HEK293T (cell line): Measurements from ENCODE around the gene TTC7B.

Experiments
- CTCF ChIA-PET: fragments of 350-600 bp; formaldehyde crosslinking; extraction: SDS; loops from one replicate; lab custom pipeline; 2021; ENCODE audit warnings: antibody characterized with exemption, inconsistent platforms; lab: Yijun Ruan, JAX
- POLR2A ChIA-PET: fragments of 350-600 bp; formaldehyde crosslinking; extraction: SDS; loops from one replicate; lab custom pipeline; 2020; ENCODE audit warnings: antibody characterized with exemption, inconsistent platforms; lab: Yijun Ruan, JAX
- DNase-seq: peaks from one replicate; pipeline ENCODE4 v3.0.0; 2012; ENCODE audit warnings: mixed read lengths; ENCODE audit errors: extremely low spot score
- ARNT ChIP-seq: fragments of 450-650 bp; IDR thresholded peaks from 2 replicates; pipeline ENCODE4 v1.6.1; 2017; ENCODE audit warnings: mild to moderate bottlenecking
- BHLHE40 ChIP-seq: fragments of 450-650 bp; IDR thresholded peaks from 2 replicates; pipeline ENCODE4 v1.6.1; 2016; ENCODE audit warnings: mild to moderate bottlenecking, moderate library complexity, borderline replicate concordance
- CTBP1 ChIP-seq: fragments of 450-650 bp; IDR thresholded peaks from 2 replicates; pipeline ENCODE4 v1.6.1; 2016; ENCODE audit warnings: borderline replicate concordance
- ELF4 ChIP-seq: fragments of 450-650 bp; IDR thresholded peaks from 2 replicates; pipeline ENCODE4 v1.6.1; 2017; ENCODE audit warnings: antibody characterized with exemption
- FOXA1 ChIP-seq: fragments of 450-650 bp; IDR thresholded peaks from 2 replicates; pipeline ENCODE4 v1.6.1; 2016; ENCODE audit warnings: mild to moderate bottlenecking
- FOXK2 ChIP-seq: fragments of 450-650 bp; IDR thresholded peaks from 2 replicates; pipeline ENCODE4 v1.6.1; 2016; ENCODE audit warnings: mild to moderate bottlenecking
- FOXM1 ChIP-seq: fragments of 450-650 bp; IDR thresholded peaks from 2 replicates; pipeline ENCODE4 v1.6.1; 2017; ENCODE audit warnings: mild to moderate bottlenecking, borderline replicate concordance
- HDGF ChIP-seq: fragments of 450-650 bp; IDR thresholded peaks from 2 replicates; pipeline ENCODE4 v1.6.1; 2017; ENCODE audit warnings: antibody characterized with exemption, borderline replicate concordance
- L3MBTL2 ChIP-seq: fragments of 450-650 bp; conservative IDR thresholded peaks from 2 replicates; pipeline ENCODE4 v1.6.1; 2016; ENCODE audit warnings: mild to moderate bottlenecking
- LEF1 ChIP-seq: fragments of 450-650 bp; IDR thresholded peaks from 2 replicates; pipeline ENCODE4 v1.6.1; 2017; ENCODE audit warnings: mild to moderate bottlenecking, borderline replicate concordance
- NFRKB ChIP-seq: fragments of 450-650 bp; IDR thresholded peaks from 2 replicates; pipeline ENCODE4 v1.6.1; 2016; ENCODE audit warnings: mild to moderate bottlenecking, moderate library complexity
- SP1 ChIP-seq: fragments of 450-650 bp; IDR thresholded peaks from 2 replicates; pipeline ENCODE4 v1.6.1; 2017
- SUZ12 ChIP-seq: fragments of 450-650 bp; IDR thresholded peaks from 2 replicates; pipeline ENCODE4 v1.6.1; 2016; ENCODE audit warnings: mild to moderate bottlenecking
- TARDBP ChIP-seq: fragments of 450-650 bp; IDR thresholded peaks from 2 replicates; pipeline ENCODE4 v1.6.1; 2016
- ZNF384 ChIP-seq: fragments of 450-650 bp; IDR thresholded peaks from 2 replicates; pipeline ENCODE4 v1.6.1; 2016
- TF ChIP-seq, protein P1 (sequence below): fragments of 450-650 bp; IDR thresholded peaks from 2 replicates; pipeline ENCODE4 v1.6.1; 2016

TTC7B gene

DNA sequence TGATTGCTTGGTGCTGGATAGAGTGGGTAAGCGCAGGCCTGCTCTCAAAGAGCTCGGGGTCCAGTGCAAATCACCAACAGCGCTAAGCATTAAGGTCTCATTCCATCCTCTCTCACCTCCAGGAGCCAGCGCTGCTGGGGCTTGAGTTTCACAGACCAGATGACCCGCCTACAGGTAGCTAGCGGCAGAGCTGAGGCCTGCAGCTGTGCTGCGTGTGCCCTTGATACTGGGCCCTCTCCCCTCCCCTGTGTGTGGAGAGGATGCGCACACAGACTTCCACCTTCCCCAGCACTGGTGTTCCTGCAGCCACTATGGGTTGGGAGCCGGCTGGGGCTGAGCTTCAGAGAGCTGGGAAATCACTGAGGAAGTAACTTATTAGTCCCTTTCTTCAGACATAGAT is 269.5 kb downstream of the TTC7B start:
- no peak for TF ChIP-seq FOXK2
- TF ChIP-seq NFRKB, result no peak
- no peak for TF ChIP-seq FOXA1
- TF ChIP-seq TARDBP, result no peak
- no peak for TF ChIP-seq L3MBTL2
- no peak for TF ChIP-seq SP1
- no peak for TF ChIP-seq SUZ12
- TF ChIP-seq HDGF, result no peak
- TF ChIP-seq ARNT, result no peak
- no peak for TF ChIP-seq ZNF384
- no peak for TF ChIP-seq ELF4
- no peak for TF ChIP-seq BHLHE40
- no peak for TF ChIP-seq FOXM1
- TF ChIP-seq CTBP1, result no peak
- TF ChIP-seq, protein P1, sequence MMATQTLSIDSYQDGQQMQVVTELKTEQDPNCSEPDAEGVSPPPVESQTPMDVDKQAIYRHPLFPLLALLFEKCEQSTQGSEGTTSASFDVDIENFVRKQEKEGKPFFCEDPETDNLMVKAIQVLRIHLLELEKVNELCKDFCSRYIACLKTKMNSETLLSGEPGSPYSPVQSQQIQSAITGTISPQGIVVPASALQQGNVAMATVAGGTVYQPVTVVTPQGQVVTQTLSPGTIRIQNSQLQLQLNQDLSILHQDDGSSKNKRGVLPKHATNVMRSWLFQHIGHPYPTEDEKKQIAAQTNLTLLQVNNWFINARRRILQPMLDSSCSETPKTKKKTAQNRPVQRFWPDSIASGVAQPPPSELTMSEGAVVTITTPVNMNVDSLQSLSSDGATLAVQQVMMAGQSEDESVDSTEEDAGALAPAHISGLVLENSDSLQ, result no peak
- no peak for TF ChIP-seq LEF1
- ChIA-PET CTCF (no interaction called here), POLR2A (no interaction called here)
- no peak for DNase-seq

DNA sequence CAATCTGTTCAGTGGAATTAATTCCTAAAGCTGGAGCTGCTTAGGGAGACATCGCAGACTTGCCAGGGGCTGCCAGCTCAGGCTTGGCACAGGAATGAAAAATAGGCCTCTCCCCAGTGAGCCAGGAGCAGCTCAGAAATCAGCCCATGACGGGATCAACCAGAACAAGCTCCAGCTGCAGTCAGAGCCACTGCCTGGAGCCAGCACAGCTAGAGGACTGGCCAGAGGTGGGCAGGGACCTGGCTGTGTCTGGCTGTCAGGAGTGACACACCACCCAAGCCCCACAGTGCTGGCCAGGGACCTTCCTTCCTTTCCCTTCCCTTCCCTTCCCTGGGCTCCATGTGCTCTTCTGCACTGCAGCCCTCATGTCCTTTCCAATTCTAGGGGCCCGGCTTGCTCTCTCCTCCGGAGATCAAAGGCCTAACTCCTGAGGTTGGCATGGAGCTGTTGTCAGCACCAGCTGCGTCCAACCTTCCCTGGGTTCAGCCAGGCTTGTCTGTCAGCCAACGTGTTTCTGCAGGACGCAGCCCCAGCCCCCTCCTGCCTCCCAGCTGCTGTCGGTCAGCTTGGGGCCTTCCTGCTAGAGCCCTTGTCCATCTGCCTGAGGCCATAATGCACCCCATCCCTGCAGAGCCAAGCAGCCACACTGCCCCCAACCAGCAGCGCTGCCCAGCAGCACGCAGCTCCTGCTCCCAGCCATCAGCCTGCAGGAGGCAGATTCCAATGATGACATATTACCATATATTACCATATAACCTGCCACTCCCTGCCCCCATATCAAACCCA is 270.1 kb downstream of the TTC7B start:
- no peak for DNase-seq
- POLR2A ChIA-PET, result interaction anchor here (1.0 kb wide), 1 partner anchor 10 kb away, joined by 4 read pairs; no protein-coding TSS in a partner anchor
- TF ChIP-seq LEF1, result no peak
- TF ChIP-seq L3MBTL2, result no peak
- no peak for TF ChIP-seq SP1
- TF ChIP-seq BHLHE40, result no peak
- no peak for TF ChIP-seq ELF4
- CTCF ChIA-PET, result interaction anchor here (0.6 kb wide), 1 partner anchor 28 kb away, joined by 4 read pairs; no protein-coding TSS in a partner anchor

GRCh38 chr14:90545382-90545781 is 270.8 kb downstream of the TTC7B start:
- CTCF ChIA-PET, result interaction anchor here (0.6 kb wide), 1 partner anchor 27 kb away, joined by 4 read pairs; no protein-coding TSS in a partner anchor
- DNase-seq, result no peak
- TF ChIP-seq TARDBP (no peak), FOXM1 (no peak), SUZ12 (no peak), ARNT (no peak), ELF4 (no peak), FOXK2 (no peak), FOXA1 (no peak), LEF1 (no peak), CTBP1 (no peak), BHLHE40 (no peak), ZNF384 (no peak), NFRKB (no peak), HDGF (no peak)
- TF ChIP-seq, protein P1, result no peak
- POLR2A ChIA-PET, result interaction anchor here (1.0 kb wide), 1 partner anchor 10 kb away, joined by 4 read pairs; no protein-coding TSS in a partner anchor

- TF ChIP-seq HDGF (no peak), FOXM1 (no peak), BHLHE40 (no peak), CTBP1 (no peak), ARNT (no peak), SUZ12 (no peak), LEF1 (no peak), SP1 (no peak), TARDBP (no peak), FOXA1 (no peak), NFRKB (no peak), FOXK2 (no peak), L3MBTL2 (no peak), ZNF384 (no peak)
- TF ChIP-seq, protein P1, result no peak
- no peak for DNase-seq
- POLR2A ChIA-PET, result no interaction called here
- CTCF ChIA-PET, result no interaction called here
Observed at GRCh38 chr14:90544971-90545370, 271.3 kb downstream of the TTC7B start.

DNA sequence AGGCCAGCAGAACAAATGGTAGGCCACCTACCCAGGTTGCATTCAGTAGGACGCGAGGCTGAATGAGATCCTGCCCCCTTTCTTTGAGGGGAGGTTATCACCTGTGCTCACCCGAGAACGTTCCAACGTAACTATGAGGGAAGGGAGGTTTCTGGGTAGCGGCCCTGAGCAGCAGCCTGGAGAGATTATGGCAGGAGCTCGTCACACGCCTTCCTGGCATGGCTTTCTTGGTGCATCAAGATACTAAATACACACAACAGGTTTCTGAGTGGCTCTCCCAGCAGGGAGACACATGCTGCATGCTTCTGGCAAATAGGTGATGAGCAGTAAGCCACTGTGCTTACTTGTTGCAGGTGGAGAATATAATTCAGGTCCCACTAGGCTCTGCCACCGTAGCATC is 271.7 kb downstream of the TTC7B start:
- no peak for DNase-seq
- TF ChIP-seq ZNF384 (no peak), FOXM1 (no peak), ARNT (no peak), SP1 (no peak), TARDBP (no peak), FOXK2 (no peak), HDGF (no peak), SUZ12 (no peak), BHLHE40 (no peak), LEF1 (no peak), FOXA1 (no peak), ELF4 (no peak), L3MBTL2 (no peak), NFRKB (no peak), CTBP1 (no peak)
- TF ChIP-seq, protein P1, result no peak
- POLR2A ChIA-PET, result no interaction called here
- CTCF ChIA-PET, result no interaction called here
